Fibroblast of gingiva (primary cell): ENCODE data around the gene TTLL10.
"Not testable (repeated sequence)": the region's sequence is repeated elsewhere in the genome, so short reads cannot be mapped to it uniquely, and the experiment has no call there.

Source experiments
- DNase-seq: peaks from one replicate; pipeline ENCODE4 v3.0.0-alpha.2; 2011; ENCODE audit warnings: low read depth

TTLL10 gene

GRCh38 chr1:1173061-1173792 lies 453 bp upstream of the TTLL10 start:
- DNase-seq = no peak

GRCh38 chr1:1175221-1176062 lies 1.8 kb downstream of the TTLL10 start:
- no peak for DNase-seq

GRCh38 chr1:1176063-1176761 lies 2.5 kb downstream of the TTLL10 start:
- DNase-seq = not testable (repeated sequence)

GRCh38 chr1:1176931-1177330 lies 3.3 kb downstream of the TTLL10 start:
- DNase-seq = no peak

GRCh38 chr1:1177452-1178206 lies 3.9 kb downstream of the TTLL10 start:
- DNase-seq = no peak

GRCh38 chr1:1178794-1179331 lies 5.2 kb downstream of the TTLL10 start:
- DNase-seq = no peak

GRCh38 chr1:1179346-1179982 lies 5.8 kb downstream of the TTLL10 start:
- no peak for DNase-seq

- DNase-seq = no peak
Measured at GRCh38 chr1:1179983-1180861, 6.5 kb downstream of the TTLL10 start.

- no peak for DNase-seq
Measured at GRCh38 chr1:1181129-1181937, 7.7 kb downstream of the TTLL10 start.

- DNase-seq = no peak
Measured at GRCh38 chr1:1181938-1182410, 8.3 kb downstream of the TTLL10 start.

- no peak for DNase-seq
Measured at GRCh38 chr1:1182491-1183220, 9.0 kb downstream of the TTLL10 start.

GRCh38 chr1:1183221-1183747 lies 9.6 kb downstream of the TTLL10 start:
- DNase-seq = no peak

GRCh38 chr1:1183833-1184775 lies 10.4 kb downstream of the TTLL10 start:
- no peak for DNase-seq

- no peak for DNase-seq
Measured at GRCh38 chr1:1185101-1185765, 11.6 kb downstream of the TTLL10 start.

- DNase-seq = peak; percentile 85
Measured at GRCh38 chr1:1187938-1188337, 14.3 kb downstream of the TTLL10 start.

- DNase-seq = no peak
Measured at GRCh38 chr1:1189111-1189510, 15.4 kb downstream of the TTLL10 start.

- DNase-seq = no peak
Measured at GRCh38 chr1:1191734-1192133, 18.1 kb downstream of the TTLL10 start.
